CD14-positive monocyte (primary cell): ENCODE results near the gene ANKRD31. TPM values are rescaled to one million over a fixed set of nuclear protein-coding genes. Genes with fewer than 3 reads are reported as not detected.

Experiments used
- DNase-seq, 3 donors: peaks; one replicate each; pipeline ENCODE4 v3.0.0-alpha.2; 2011 to 2022
- H2AFZ ChIP-seq: 2 replicates; pipeline ENCODE4 v1.6.0; 2012; ENCODE audit warnings: mild to moderate bottlenecking, low read depth, low read length, inconsistent platforms; ENCODE audit not compliant: insufficient read depth, poor library complexity, severe bottlenecking
- H3K27ac ChIP-seq, 2 donors: 1 replicate in 1 of 2; 2 replicates in 1 of 2; pipeline ENCODE4 v1.5.1; 2012 to 2013; ENCODE audit warnings: low read length in 2 of 2, control low read depth in 1 of 2, inconsistent platforms in 1 of 2, low read depth in 1 of 2, mild to moderate bottlenecking in 1 of 2
- H3K27me3 ChIP-seq, 2 donors: one replicate each; pipeline versions ENCODE4 v1.6.0 to v1.6.1; 2011 to 2013; ENCODE audit warnings: low read length in 2 of 2; ENCODE audit not compliant: control insufficient read depth in 2 of 2, insufficient read depth in 2 of 2
- H3K36me3 ChIP-seq, 2 donors: replicated peaks in 1 of 2; 1 replicate in 1 of 2; 2 replicates in 1 of 2; pipeline versions ENCODE4 v1.5.1 to v1.6.1; 2012 to 2013; ENCODE audit warnings: low read length in 2 of 2, control low read depth in 1 of 2, inconsistent platforms in 1 of 2, mild to moderate bottlenecking in 1 of 2; ENCODE audit not compliant: insufficient read depth in 2 of 2, control insufficient read depth in 1 of 2
- H3K4me1 ChIP-seq, 2 donors: 1 replicate in 1 of 2; 2 replicates in 1 of 2; pipeline versions ENCODE4 v1.5.1 to v1.6.1; 2012 to 2013; ENCODE audit warnings: low read length in 2 of 2, control low read depth in 1 of 2, inconsistent platforms in 1 of 2, mild to moderate bottlenecking in 1 of 2, moderate library complexity in 1 of 2; ENCODE audit not compliant: insufficient read depth in 2 of 2, control insufficient read depth in 1 of 2
- H3K4me2 ChIP-seq: replicated peaks from 2 replicates; pipeline ENCODE3; 2012; ENCODE audit warnings: low read length, moderate library complexity, mild to moderate bottlenecking; ENCODE audit not compliant: poor library complexity, severe bottlenecking; ENCODE audit errors: extremely low read depth
- H3K4me3 ChIP-seq, 3 experiments: fragments of 200-600 bp in 1 of 3; sonication (generic) in 1 of 3; replicated peaks in 1 of 3; 1 replicate in 2 of 3; 2 replicates in 1 of 3; pipeline ENCODE4 v1.5.1; 2011 to 2013; ENCODE audit warnings: low read length in 3 of 3, mild to moderate bottlenecking in 3 of 3, control low read depth in 2 of 3, low read depth in 2 of 3, inconsistent platforms in 1 of 3, moderate library complexity in 1 of 3
- H3K79me2 ChIP-seq: 2 replicates; pipeline ENCODE4 v1.6.0; 2012; ENCODE audit warnings: mild to moderate bottlenecking, control low read depth, inconsistent platforms, low read length, moderate library complexity; ENCODE audit not compliant: insufficient read depth
- H3K9ac ChIP-seq: 2 replicates; pipeline ENCODE4 v1.6.0; 2017; ENCODE audit warnings: low read length, mild to moderate bottlenecking; ENCODE audit not compliant: insufficient read depth, poor library complexity, severe bottlenecking
- H3K9me3 ChIP-seq, 2 donors: replicated peaks in 1 of 2; 1 replicate in 1 of 2; 2 replicates in 1 of 2; pipeline versions ENCODE4 v1.5.1 to v1.6.1; 2012 to 2013; ENCODE audit warnings: low read length in 2 of 2, control low read depth in 1 of 2; ENCODE audit not compliant: control insufficient read depth in 1 of 2, insufficient read depth in 1 of 2
- H4K20me1 ChIP-seq: 2 replicates; pipeline ENCODE4 v1.6.0; 2012; ENCODE audit warnings: mild to moderate bottlenecking, low read length, control low read depth, moderate library complexity; ENCODE audit not compliant: insufficient read depth
- H3K27ac Mint-ChIP-seq, 7 donors: one replicate each; pipeline ENCODE4 v1.8.0; 2020; ENCODE audit warnings: mild to moderate bottlenecking in 7 of 7, mixed read lengths in 7 of 7, moderate library complexity in 6 of 7, inconsistent platforms in 2 of 7
- H3K27me3 Mint-ChIP-seq, 3 donors: one replicate each; pipeline ENCODE4 v1.8.0; 2021 to 2022; ENCODE audit warnings: low read depth in 3 of 3, mild to moderate bottlenecking in 3 of 3, mixed read lengths in 3 of 3, moderate library complexity in 3 of 3, inconsistent platforms in 1 of 3
- H3K36me3 Mint-ChIP-seq, 2 donors: one replicate each; pipeline ENCODE4 v1.8.0; 2020; ENCODE audit warnings: mixed read lengths in 2 of 2, inconsistent platforms in 1 of 2, mild to moderate bottlenecking in 1 of 2
- H3K4me1 Mint-ChIP-seq: one replicate; pipeline ENCODE4 v1.8.0; 2020; ENCODE audit warnings: mild to moderate bottlenecking, mixed read lengths
- H3K4me3 Mint-ChIP-seq, 2 donors: one replicate each; pipeline ENCODE4 v1.8.0; 2020; ENCODE audit warnings: mild to moderate bottlenecking in 2 of 2, mixed read lengths in 2 of 2, moderate library complexity in 1 of 2
- H3K9me3 Mint-ChIP-seq, 7 donors: one replicate each; pipeline ENCODE4 v1.8.0; 2020 to 2022; ENCODE audit warnings: mixed read lengths in 7 of 7, mild to moderate bottlenecking in 6 of 7, moderate library complexity in 6 of 7, inconsistent platforms in 2 of 7
- CTCF ChIP-seq: fragments of 200-600 bp; IDR thresholded peaks from one replicate; pipeline ENCODE4 v1.8.0; 2022; ENCODE audit warnings: antibody characterized with exemption, mild to moderate bottlenecking
- WGBS: methylation state at CpG from one replicate; pipeline ENCODE4 v1.1.5; 2013; ENCODE audit warnings: missing lambda C conversion rate; ENCODE audit not compliant: insufficient coverage; 5-methylcytosine and 5-hydroxymethylcytosine counted together
- intact Hi-C, 2 donors: fragments of 100-400 bp; cut with micrococcal nuclease; formaldehyde crosslinking; loops; one replicate each; pipeline versions ENCODE4 v1.15.0 to v1.15.1; 2023
- polyA plus RNA-seq, 3 donors: library from polyadenylated mRNA; depleted of rRNA in 1 of 3; unstranded in 2 of 3; stranded (reverse) in 1 of 3; fragments of 300-500 nt in 2 of 3; fragments of >200 nt in 1 of 3; fragmentation: Illumina TruSeq in 2 of 3; gene quantifications; 1 replicate in 2 of 3; 2 replicates in 1 of 3; pipeline ENCODE4 v1.2.3, GENCODE V29; 2012 to 2021

Gene ANKRD31
- polyA plus RNA-seq, 3 donors, result 0.05 TPM; not detected in 2

GRCh38 chr5:75053304-75054133 is 183.2 kb downstream of the ANKRD31 start:
- under 1% methylated on average over 92 of the region's 95 CpGs for WGBS
- peaks cover 37 to 57% of the 10 kb centered on the region in 2 donors for H3K27me3 ChIP-seq
- Mint-ChIP-seq H3K27ac (peak overlapping the region in 2 of 7 donors; percentile 22 to 31), H3K9me3 (peaks cover 0 to 8% (median 5%) of the 10 kb centered on the region in 7 donors), H3K4me1 (peaks cover 19% of the 10 kb centered on the region), H3K36me3 (peaks cover 7 to 10% of the 10 kb centered on the region in 2 donors), H3K4me3 (peak overlapping the region; percentile 87 to 96), H3K27me3 (peaks cover 48 to 67% (median 58%) of the 10 kb centered on the region in 3 donors)
- H3K4me1 ChIP-seq, result peaks cover 13 to 16% of the 10 kb centered on the region in 2 donors
- DNase-seq, result peak; percentile 22 to 45 (median 38)
- no peaks in the 10 kb centered on the region for H4K20me1 ChIP-seq
- H3K9me3 ChIP-seq, result peaks cover 0 to 5% of the 10 kb centered on the region in 2 donors
- intact Hi-C loops, result no loop called here
- H3K36me3 ChIP-seq, result no peaks in the 10 kb centered on the region
- peak overlapping the region; percentile 85 for H2AFZ ChIP-seq
- no peak overlapping the region for H3K27ac ChIP-seq
- H3K9ac ChIP-seq, result peak overlapping the region; percentile 54
- no peaks in the 10 kb centered on the region for H3K79me2 ChIP-seq
- peak overlapping the region; percentile 41 to 95 (median 85) for H3K4me3 ChIP-seq
- TF ChIP-seq CTCF, result no peak
- peak overlapping the region; percentile 93 for H3K4me2 ChIP-seq

- Histone ChIP-seq H3K36me3 (no peaks in the 10 kb centered on the region), H3K4me3 (peak overlapping the region; percentile 41 to 95 (median 85)), H3K9ac (peak overlapping the region; percentile 54), H3K27ac (no peak overlapping the region), H3K27me3 (peaks cover 37 to 56% of the 10 kb centered on the region in 2 donors), H3K4me2 (peak overlapping the region; percentile 93), H4K20me1 (no peaks in the 10 kb centered on the region), H2AFZ (peak overlapping the region; percentile 85), H3K9me3 (peaks cover 0 to 5% of the 10 kb centered on the region in 2 donors), H3K4me1 (peaks cover 13 to 16% of the 10 kb centered on the region in 2 donors), H3K79me2 (no peaks in the 10 kb centered on the region)
- H3K27me3 Mint-ChIP-seq, result peaks cover 46 to 67% (median 58%) of the 10 kb centered on the region in 3 donors
- intact Hi-C loops, result no loop called here
- no peak for TF ChIP-seq CTCF
- peak overlapping the region; percentile 87 to 89 for H3K4me3 Mint-ChIP-seq
- peaks cover 19% of the 10 kb centered on the region for H3K4me1 Mint-ChIP-seq
- no peak for DNase-seq
- H3K36me3 Mint-ChIP-seq, result peaks cover 7 to 10% of the 10 kb centered on the region in 2 donors
- H3K27ac Mint-ChIP-seq, result no peak overlapping the region
- under 1% methylated on average over 40 of the region's 40 CpGs for WGBS
- peaks cover 0 to 8% (median 5%) of the 10 kb centered on the region in 7 donors for H3K9me3 Mint-ChIP-seq
Observed at GRCh38 chr5:75053054-75053303, 183.7 kb downstream of the ANKRD31 start.
